ENCODE data around the gene ZNF830.

DNA sequence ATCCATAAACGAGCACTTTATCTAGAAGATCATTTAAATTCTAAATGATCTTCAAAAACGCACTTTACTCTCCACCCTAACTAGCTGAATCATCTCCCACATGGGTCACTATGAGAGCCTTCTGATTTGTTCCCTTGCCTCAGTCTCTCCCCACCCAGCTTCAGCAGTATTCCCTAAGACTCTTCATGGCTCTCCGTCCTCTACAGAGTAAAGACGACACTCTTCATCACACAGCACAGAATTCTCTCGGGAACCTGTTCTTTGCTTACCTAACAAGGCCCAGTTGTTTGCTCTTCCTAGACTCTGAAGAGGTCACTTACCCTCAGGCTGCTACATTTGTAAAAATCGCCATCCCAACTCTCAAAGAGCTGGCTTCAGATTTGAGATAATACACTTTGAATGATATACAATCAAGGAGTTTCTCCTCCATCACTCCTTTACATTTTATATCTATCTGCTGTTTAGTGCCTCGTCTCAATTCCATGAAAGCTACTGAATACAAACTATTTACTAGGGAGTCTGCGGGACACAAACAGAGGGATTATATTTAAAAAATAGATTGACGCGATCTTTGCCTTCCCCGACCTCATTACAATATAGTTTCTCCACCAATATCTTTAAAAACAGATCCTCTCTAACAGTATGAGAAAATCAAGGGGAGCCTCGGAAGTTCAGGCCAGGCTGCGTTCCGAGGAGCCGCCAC, 18.5 kb downstream of the ZNF830 start:
- TF ChIP-seq CTCF (conservative IDR thresholded peaks at IDR 0.05; ENCODE audit: low read length) (no peak), EZH2phosphoT487 (IDR thresholded peaks at IDR 0.05; ENCODE audit: borderline replicate concordance, low read depth, low read length) (no peak)

Data from OCI-LY7 (cell line).